ENCODE measurements around the gene PCBP1.
"Not testable (repeated sequence)": the region's sequence is repeated elsewhere in the genome, so short reads cannot be mapped to it uniquely, and the experiment has no call there.

PCBP1 gene

GRCh38 chr2:70086838-70087701 is at the start of gene PCBP1:
Gene PCBP1 (plus strand): TSS chr2:70087477. CDS start chr2:70087744, 267 bp downstream.
- DNase-seq: peak; percentile 99

GRCh38 chr2:70039366-70039765 is 47.9 kb upstream of the PCBP1 start:
- no peak for DNase-seq

GRCh38 chr2:70041663-70042062 is 45.6 kb upstream of the PCBP1 start:
- no peak for DNase-seq

GRCh38 chr2:70042246-70042645 is 45.0 kb upstream of the PCBP1 start:
- DNase-seq: no peak

- DNase-seq: peak; percentile 6
Observed at GRCh38 chr2:70043252-70043875, 43.9 kb upstream of the PCBP1 start.

GRCh38 chr2:70044290-70045040 is 42.8 kb upstream of the PCBP1 start:
- DNase-seq: no peak

- no peak for DNase-seq
Observed at GRCh38 chr2:70045405-70045804, 41.9 kb upstream of the PCBP1 start.

GRCh38 chr2:70045932-70046331 is 41.3 kb upstream of the PCBP1 start:
- DNase-seq: no peak

GRCh38 chr2:70046534-70046933 is 40.7 kb upstream of the PCBP1 start:
- DNase-seq: no peak

GRCh38 chr2:70047451-70047850 is 39.8 kb upstream of the PCBP1 start:
- no peak for DNase-seq

- DNase-seq: no peak
Observed at GRCh38 chr2:70049255-70049654, 38.0 kb upstream of the PCBP1 start.

- no peak for DNase-seq
Observed at GRCh38 chr2:70050631-70051425, 36.4 kb upstream of the PCBP1 start.

- DNase-seq: not testable (repeated sequence)
Observed at GRCh38 chr2:70055259-70055658, 32.0 kb upstream of the PCBP1 start.

- DNase-seq: no peak
Observed at GRCh38 chr2:70061317-70061716, 26.0 kb upstream of the PCBP1 start.

GRCh38 chr2:70062270-70062669 is 25.0 kb upstream of the PCBP1 start:
- DNase-seq: no peak

GRCh38 chr2:70068119-70068518 is 19.2 kb upstream of the PCBP1 start:
- DNase-seq: no peak

GRCh38 chr2:70069049-70069448 is 18.2 kb upstream of the PCBP1 start:
- DNase-seq: peak; percentile 78

- DNase-seq: peak; percentile 69
Observed at GRCh38 chr2:70070542-70071268, 16.6 kb upstream of the PCBP1 start.

- no peak for DNase-seq
Observed at GRCh38 chr2:70073493-70073892, 13.8 kb upstream of the PCBP1 start.

- no peak for DNase-seq
Observed at GRCh38 chr2:70078384-70078783, 8.9 kb upstream of the PCBP1 start.

GRCh38 chr2:70080610-70081200 is 6.6 kb upstream of the PCBP1 start:
- DNase-seq: no peak

- DNase-seq: no peak
Observed at GRCh38 chr2:70081221-70081620, 6.1 kb upstream of the PCBP1 start.

All from CD4-positive, alpha-beta T cell treated with Interleukin-17A for 4 hours (primary cell).